Right kidney (tissue), 1 donor: ENCODE results near the gene SLC1A5.
"Not testable (repeated sequence)": the region's sequence is repeated elsewhere in the genome, so short reads cannot be mapped to it uniquely, and the experiment has no call there.

Experiments used
- DNase-seq: peaks from one replicate; pipeline ENCODE4 v3.0.0-alpha.2; 2016

Gene SLC1A5

DNA sequence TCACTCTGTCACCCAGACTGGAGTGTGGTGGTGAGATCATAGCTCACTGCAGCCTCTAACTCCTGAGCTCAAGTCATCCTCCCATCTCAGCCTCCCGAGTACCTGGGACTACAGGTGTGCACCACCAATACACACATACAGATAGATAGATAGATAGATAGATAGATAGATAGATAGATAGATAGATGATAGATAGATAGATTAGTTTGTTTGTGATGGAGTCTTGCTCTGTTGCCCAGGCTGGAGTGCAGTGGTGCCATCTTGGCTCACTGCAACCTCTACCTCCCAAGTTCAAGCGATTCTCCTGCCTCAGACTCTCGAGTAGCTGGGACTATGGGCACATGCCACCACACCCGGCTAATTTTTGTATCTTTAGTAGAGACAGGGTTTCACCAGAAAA, 16.0 kb upstream of the SLC1A5 start:
- DNase-seq = not testable (repeated sequence)

- no peak for DNase-seq
These were observed 15.2 kb upstream of the SLC1A5 start for GRCh38 chr19:46803555-46803954.

- no peak for DNase-seq
These were observed 13.8 kb upstream of the SLC1A5 start for GRCh38 chr19:46802152-46802551.

DNA sequence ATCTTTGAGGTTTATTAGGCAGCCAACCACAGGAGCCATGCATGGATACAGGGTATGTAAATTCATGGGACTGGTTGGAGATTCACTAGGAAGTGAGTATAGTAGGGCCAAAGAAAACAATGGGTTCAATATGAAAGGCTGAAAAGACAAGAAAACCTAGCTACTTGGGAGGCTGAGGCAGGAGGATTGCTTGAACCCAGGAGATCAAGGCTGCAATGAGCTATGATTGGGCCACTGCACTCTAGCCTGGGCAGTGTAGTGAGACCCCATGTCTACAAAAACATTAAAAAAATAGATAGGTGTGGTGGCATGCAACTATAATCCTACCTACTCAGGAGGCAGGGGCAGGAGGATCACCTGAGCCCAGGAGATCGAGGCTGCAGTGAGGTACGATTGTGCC, 10.3 kb upstream of the SLC1A5 start:
- no peak for DNase-seq

DNA sequence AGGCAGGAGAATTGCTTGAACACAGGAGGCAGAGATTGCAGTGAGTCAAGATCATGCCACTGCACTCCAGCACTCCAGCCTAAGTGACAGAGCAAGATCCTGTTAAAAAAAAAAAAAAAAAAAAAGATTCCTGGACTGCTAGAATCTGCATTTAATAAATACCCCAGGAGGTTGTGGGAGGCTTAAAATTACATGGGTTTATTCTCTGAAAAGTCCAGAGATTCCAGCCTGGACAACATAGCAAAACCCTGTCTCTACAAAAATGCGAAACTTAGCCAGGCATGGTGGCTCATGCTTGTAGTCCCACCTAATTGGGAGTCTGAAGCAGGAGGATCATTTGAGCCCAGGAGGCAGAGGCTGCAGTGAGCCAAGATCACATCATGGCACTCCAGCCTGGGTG, 9.5 kb upstream of the SLC1A5 start:
- DNase-seq = no peak

DNA sequence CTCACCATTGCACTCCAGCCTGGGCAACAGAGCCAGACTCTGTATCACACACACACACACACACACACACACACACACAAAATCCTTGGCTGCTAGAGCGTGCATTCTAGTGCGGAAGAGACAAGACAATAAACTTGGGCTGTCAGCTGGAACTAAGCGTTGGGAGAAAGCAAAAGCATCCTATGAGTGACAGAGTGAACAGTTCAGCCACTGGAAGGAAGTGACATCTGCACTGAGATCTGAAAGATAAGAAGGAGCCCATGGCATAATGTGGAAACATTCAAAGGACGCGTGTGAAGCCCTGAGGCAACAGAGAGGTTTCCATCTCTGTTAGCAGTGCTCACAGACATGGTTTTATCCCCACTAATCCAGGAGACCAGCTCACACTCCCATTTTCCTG, 3.5 kb upstream of the SLC1A5 start:
- no peak for DNase-seq

DNA sequence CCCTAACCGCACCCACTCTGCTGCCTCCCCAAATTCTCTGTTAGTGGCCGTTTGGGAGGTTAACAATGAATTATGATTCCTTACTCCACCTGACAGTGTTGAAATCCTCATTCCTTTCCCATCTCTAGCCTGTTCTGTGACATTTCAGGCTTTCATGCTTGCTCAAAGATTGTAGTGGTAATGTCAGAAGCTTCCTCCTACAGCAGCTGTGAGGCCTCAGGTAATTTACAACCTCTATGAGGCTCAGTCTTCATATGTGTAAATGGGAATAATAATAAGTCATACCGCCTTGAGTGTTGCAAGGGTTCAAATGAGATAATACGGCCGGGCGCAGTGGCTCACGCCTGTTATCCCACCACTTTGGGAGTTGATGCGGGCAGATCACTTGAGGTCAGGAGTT, 977 bp upstream of the SLC1A5 start:
- DNase-seq = no peak

- no peak for DNase-seq
These were observed 559 bp upstream of the SLC1A5 start for GRCh38 chr19:46788968-46789338.

DNA sequence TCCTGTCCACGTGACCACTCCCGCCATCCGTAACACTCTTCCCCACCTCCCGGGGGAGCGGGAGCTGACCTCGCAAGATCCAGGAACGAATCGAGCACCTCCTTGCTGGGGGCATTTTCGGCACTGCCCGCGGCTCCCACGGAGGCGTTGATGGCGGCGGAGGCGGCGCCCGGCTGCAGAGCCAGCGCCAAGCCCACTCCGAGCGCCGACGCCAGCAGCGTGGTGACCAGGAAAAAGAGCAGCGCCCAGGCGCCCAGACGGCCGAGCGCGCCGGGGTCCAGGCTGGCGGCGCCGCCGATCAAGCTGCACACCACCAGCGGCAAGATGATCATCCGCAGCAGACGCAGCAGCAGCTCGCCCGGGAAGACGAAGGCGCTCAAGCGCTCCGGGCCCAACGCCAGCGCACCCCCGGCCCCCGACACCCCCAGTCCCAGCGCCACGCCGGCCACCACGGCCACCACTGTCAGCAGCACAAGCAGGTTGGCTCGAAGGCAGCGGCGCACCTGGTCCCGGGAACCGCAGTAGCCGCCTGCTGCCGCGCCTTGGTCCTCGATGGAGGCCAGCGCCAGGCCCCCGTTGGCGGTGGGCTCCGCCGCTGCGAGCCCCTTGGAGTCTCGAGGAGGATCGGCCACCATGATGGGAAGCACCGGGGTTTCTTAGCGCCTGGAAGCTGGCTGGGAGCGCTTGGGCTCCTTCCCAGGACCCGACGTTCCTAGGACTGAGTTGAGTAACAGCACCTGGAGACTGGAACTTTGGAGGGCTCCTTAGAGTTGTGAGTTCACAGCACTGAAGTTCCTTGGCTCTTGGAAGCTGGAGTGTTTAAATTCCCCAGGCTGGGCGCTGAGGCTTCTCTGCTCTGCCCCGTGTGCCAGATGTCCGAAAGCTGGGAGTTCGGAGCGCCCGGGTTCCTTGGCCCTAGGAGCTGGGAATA, 798 bp downstream of the SLC1A5 start:
- DNase-seq = peak; percentile 83

DNA sequence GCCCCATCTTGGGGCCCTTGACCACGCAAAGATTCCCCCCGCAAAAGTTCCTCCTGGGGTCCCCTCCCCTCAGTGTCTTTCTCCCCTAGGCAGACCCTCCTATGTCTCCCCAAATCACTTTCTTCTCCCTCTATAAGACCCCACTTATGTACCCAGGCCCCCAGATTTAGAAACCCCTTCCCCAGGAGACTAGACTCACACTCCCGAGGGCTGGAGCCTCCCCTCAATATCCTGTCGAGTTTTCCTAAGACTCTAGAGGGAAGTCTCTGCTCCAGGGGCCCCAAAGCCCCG, 1.4 kb downstream of the SLC1A5 start:
- DNase-seq = no peak

DNA sequence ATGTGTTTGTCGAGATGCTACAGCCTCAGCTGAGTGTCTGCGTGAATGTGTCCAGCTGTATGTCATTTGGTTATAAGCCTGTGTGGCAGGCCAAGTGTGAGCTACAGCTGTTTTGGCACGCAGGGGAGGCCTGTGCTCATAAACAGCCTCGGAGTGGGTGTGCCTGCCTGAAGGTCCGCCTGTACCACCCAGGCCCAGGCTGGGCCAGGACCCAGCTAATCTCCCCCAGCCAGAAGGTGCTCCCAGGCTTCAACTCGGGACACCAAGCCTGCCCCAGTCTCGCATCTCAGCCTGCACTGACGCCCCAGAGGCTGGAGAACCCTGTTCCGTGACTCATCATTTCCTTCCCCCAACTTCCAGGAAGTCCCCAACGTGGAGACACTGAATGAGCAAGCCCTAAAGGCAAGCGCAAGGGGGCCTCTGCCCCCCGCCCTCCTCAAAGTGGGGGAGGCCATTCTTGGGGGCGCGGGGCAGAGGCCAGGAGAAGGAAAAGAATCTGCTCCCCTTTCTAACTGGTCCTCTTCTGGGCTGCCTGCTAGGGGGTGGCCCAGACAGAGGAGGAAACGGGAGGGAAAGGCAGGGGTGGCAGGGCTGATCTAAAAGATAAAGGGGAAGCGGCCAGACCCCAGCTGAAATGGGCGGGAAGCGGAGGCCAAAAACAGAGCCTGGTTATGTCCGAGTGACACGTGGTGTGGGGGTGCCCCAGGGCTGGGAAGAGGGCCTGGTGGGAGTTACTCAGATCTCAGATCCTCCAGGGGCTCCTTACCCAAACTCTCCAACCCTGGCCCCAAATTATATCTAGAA, 2.0 kb downstream of the SLC1A5 start:
- DNase-seq = peak; percentile 76

- no peak for DNase-seq
These were observed 2.5 kb downstream of the SLC1A5 start for GRCh38 chr19:46785980-46786235.

DNA sequence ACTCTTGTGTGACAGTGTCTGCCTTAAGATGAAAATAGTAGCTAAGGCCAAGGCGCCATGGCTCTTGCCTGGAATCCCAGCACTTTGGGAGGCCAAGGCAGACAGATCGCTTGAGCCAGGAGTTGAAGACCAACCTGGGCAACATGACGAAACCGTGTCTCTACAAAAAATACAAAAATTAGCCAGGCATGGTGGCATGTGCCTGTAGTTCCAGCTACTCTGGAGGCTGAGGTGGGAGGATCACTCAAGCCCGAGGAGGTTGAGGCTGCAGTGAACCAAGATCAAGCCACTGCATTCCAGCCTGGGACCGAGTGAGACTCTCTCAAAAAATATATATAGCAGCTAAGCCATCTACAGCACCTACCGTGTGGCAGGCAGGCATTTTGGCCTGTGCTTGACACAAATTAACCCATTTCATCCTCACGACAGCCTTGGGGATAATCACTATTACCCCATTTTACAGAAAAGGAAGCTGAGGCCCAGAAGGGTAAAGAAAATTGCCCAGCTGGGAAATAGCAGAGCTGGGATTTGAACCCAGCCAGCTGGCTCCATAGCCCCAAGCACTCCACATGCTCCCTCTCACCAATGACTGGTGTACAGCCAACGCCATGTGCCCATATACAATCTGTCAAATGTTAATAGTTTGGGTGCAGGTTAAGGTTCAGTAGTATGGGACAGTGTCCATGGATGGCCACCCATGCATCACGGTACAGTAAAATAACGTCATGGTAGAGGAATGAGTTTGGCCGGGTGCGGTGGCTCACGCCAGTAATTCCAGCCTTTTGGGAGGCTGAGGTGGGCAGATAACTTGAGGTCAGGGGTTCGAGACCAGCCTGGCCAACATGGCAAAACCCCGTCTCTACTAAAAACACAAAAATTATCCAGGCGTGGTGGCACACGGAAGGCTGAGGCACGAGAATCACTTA, 3.1 kb downstream of the SLC1A5 start:
- DNase-seq = no peak

GRCh38 chr19:46784262-46785053, 3.9 kb downstream of the SLC1A5 start:
- DNase-seq = peak; percentile 68

- no peak for DNase-seq
These were observed 4.7 kb downstream of the SLC1A5 start for GRCh38 chr19:46783670-46784069.

- no peak for DNase-seq
These were observed 5.9 kb downstream of the SLC1A5 start for GRCh38 chr19:46782355-46783019.

DNA sequence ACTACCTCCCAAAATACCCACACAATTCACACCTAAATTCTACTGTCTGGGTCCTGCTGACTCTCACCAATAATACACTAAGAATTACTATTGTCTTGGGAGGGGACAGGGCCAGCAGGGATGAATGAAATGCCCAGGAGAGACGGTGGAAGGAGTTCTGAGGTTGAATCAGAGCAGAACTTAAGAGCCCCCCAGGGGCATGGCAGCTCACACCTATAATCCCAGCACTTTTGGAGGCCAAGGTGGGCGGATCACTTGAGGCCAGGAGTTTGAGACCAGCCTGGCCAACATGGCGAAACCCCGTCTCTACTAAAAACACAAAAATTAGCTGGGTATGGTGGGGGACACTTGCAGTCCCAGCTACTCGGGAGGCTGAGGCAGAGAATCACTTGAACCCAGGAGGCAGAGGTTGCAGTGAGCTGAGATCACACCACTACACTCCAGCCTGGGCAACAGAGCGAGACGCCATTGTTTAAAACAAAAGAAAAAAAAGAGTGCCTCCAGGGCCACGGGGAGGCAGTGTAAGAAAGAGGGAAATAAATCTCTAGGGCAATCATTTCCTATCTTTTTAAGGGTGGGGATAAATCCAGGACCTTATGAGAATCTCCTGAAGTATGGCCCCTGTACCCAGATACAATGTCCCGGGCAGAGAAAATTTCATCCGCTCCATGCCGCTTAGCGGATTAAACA, 10.3 kb downstream of the SLC1A5 start:
- DNase-seq = not testable (repeated sequence)

DNA sequence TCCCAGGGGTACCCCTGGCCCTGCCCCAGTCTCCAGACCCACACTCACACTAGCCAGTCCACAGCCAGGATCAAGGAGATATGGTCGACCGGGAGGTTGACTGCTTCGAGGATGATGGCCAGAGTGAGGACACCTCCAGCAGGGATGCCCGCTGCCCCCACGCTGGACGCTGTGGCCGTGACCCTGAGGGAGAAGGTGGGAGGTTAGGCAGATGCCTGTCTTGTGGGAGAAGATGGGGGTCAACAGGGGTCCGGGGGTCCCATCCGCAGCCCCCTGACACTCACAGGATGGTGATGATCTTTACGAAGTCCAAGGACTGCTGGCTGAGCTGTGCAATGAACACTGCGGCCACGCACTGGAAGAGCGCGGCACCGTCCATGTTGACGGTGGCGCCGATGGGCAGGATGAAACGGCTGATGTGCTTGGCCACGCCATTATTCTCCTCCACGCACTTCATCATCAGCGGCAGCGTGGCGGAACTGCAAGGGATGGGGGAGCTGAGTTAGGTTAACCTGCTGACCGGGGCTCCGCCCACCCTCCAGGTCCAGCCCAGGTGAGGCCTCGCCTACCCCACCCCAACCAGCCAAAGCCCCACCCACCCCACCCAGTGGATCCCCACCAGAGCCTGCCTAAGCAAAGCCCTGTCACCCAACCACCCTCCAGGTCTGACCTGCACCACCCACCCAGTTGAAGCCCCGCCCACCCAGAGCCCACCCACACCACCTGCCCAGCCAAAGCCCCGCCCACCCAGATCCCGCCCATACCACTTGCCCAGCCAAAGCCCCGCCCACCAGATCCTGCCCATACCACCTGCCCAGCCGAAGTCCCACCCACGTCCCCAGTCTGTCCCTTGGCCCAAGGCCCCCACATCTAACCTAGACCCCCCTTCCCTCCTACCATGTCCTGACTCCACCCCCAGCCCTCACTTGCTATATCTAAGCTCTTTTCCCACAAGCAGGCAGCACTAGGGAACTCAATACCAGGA, 11.2 kb downstream of the SLC1A5 start:
- DNase-seq = no peak

- DNase-seq = no peak
These were observed 12.6 kb downstream of the SLC1A5 start for GRCh38 chr19:46775642-46776258.
